ENCODE results near the gene STAT4.
"Not testable (repeated sequence)": the region's sequence is repeated elsewhere in the genome, so short reads cannot be mapped to it uniquely, and the experiment has no call there.

The STAT4 gene

GRCh38 chr2:191003405-191004309, 147.1 kb downstream of the STAT4 start:
- FAIRE-seq = no peak
- no peak for DNase-seq (ENCODE audit: insufficient read length, low spot score)

GRCh38 chr2:191001624-191002023, 149.2 kb downstream of the STAT4 start:
- DNase-seq (ENCODE audit: insufficient read length, low spot score) (no peak), FAIRE-seq (peak; percentile 48)

GRCh38 chr2:191001032-191001431, 149.8 kb downstream of the STAT4 start:
- DNase-seq (ENCODE audit: insufficient read length, low spot score) (no peak), FAIRE-seq (no peak)

GRCh38 chr2:190999949-191000665, 150.7 kb downstream of the STAT4 start:
- FAIRE-seq = peak; percentile 4
- DNase-seq (ENCODE audit: insufficient read length, low spot score) = no peak

GRCh38 chr2:190999058-190999457, 151.7 kb downstream of the STAT4 start:
- DNase-seq (ENCODE audit: insufficient read length, low spot score) (no peak), FAIRE-seq (no peak)

- no peak for DNase-seq (ENCODE audit: insufficient read length, low spot score)
- FAIRE-seq = no peak
Observed at GRCh38 chr2:190997526-190998113, 153.2 kb downstream of the STAT4 start.

- FAIRE-seq (no peak), DNase-seq (ENCODE audit: insufficient read length, low spot score) (no peak)
Observed at GRCh38 chr2:190996947-190997346, 153.8 kb downstream of the STAT4 start.

GRCh38 chr2:190996338-190996946, 154.4 kb downstream of the STAT4 start:
- FAIRE-seq = no peak
- DNase-seq (ENCODE audit: insufficient read length, low spot score) = no peak

GRCh38 chr2:190995315-190995714, 155.5 kb downstream of the STAT4 start:
- not testable (repeated sequence) for FAIRE-seq; DNase-seq (ENCODE audit: insufficient read length, low spot score)

GRCh38 chr2:190994148-190994547, 156.6 kb downstream of the STAT4 start:
- no peak for FAIRE-seq
- DNase-seq (ENCODE audit: insufficient read length, low spot score) = no peak

GRCh38 chr2:190993292-190993643, 157.5 kb downstream of the STAT4 start:
- DNase-seq (ENCODE audit: insufficient read length, low spot score) (no peak), FAIRE-seq (no peak)

GRCh38 chr2:190990132-190990531, 160.7 kb downstream of the STAT4 start:
- FAIRE-seq (no peak), DNase-seq (ENCODE audit: insufficient read length, low spot score) (no peak)

- DNase-seq (ENCODE audit: insufficient read length, low spot score) (no peak), FAIRE-seq (no peak)
Observed at GRCh38 chr2:190988910-190989309, 161.9 kb downstream of the STAT4 start.

GRCh38 chr2:190987938-190988337, 162.9 kb downstream of the STAT4 start:
- FAIRE-seq (no peak), DNase-seq (ENCODE audit: insufficient read length, low spot score) (no peak)

- no peak for DNase-seq (ENCODE audit: insufficient read length, low spot score)
- FAIRE-seq = no peak
Observed at GRCh38 chr2:190987116-190987515, 163.7 kb downstream of the STAT4 start.

GRCh38 chr2:190986221-190986953, 164.4 kb downstream of the STAT4 start:
- DNase-seq (ENCODE audit: insufficient read length, low spot score) = no peak
- no peak for FAIRE-seq

GRCh38 chr2:190984595-190984994, 166.2 kb downstream of the STAT4 start:
- FAIRE-seq = no peak
- no peak for DNase-seq (ENCODE audit: insufficient read length, low spot score)

GRCh38 chr2:190982262-190983034, 168.3 kb downstream of the STAT4 start:
- peak; percentile 53 for FAIRE-seq
- DNase-seq (ENCODE audit: insufficient read length, low spot score) = no peak

- no peak for DNase-seq (ENCODE audit: insufficient read length, low spot score)
- no peak for FAIRE-seq
Observed at GRCh38 chr2:190981733-190982132, 169.1 kb downstream of the STAT4 start.

- FAIRE-seq (no peak), DNase-seq (ENCODE audit: insufficient read length, low spot score) (no peak)
Observed at GRCh38 chr2:190981333-190981732, 169.5 kb downstream of the STAT4 start.

Data from GM19239 (cell line).